Sigmoid colon (tissue), 7 donors: ENCODE results near the gene P4HA1. TPM values are rescaled to one million over a fixed set of nuclear protein-coding genes. Genes with fewer than 3 reads are reported as not detected.

Source experiments
- DNase-seq: peaks from one replicate; pipeline ENCODE4 v3.0.0-alpha.2; 2019
- H3K27ac ChIP-seq, 4 donors: fragments of 200-600 bp; sonication (generic); one replicate each; pipeline ENCODE4 v1.5.1; 2016 to 2019; ENCODE audit warnings: mild to moderate bottlenecking in 1 of 4
- H3K27me3 ChIP-seq, 3 donors: fragments of 200-600 bp; sonication (generic); one replicate each; pipeline ENCODE4 v1.5.1; 2019; ENCODE audit warnings: mild to moderate bottlenecking in 1 of 3
- H3K36me3 ChIP-seq, 4 donors: fragments of 200-600 bp; sonication (generic); one replicate each; pipeline ENCODE4 v1.5.1; 2016 to 2019
- H3K4me1 ChIP-seq, 4 donors: fragments of 200-600 bp; sonication (generic); one replicate each; pipeline ENCODE4 v1.5.1; 2017 to 2019
- H3K4me3 ChIP-seq, 4 donors: fragments of 200-600 bp; sonication (generic); one replicate each; pipeline ENCODE4 v1.5.1; 2017 to 2019; ENCODE audit warnings: mild to moderate bottlenecking in 2 of 4, moderate library complexity in 1 of 4
- H3K9me3 ChIP-seq, 4 donors: fragments of 200-600 bp in 3 of 4; sonication (generic) in 3 of 4; one replicate each; pipeline versions ENCODE4 v1.5.1 to v1.6.1; 2013 to 2019
- EP300 ChIP-seq, 4 donors: sonication (generic); formaldehyde crosslinking; IDR thresholded peaks; one replicate each; pipeline ENCODE4 v1.6.1; 2017; ENCODE audit warnings: antibody characterized with exemption in 4 of 4
- POLR2A ChIP-seq, 2 donors: fragments of 450-650 bp; IDR thresholded peaks; one replicate each; pipeline ENCODE4 v1.6.1; 2016; ENCODE audit warnings: antibody characterized with exemption in 2 of 2, mild to moderate bottlenecking in 2 of 2, moderate library complexity in 2 of 2
- POLR2AphosphoS5 ChIP-seq, 4 donors: sonication (generic); formaldehyde crosslinking; IDR thresholded peaks; one replicate each; pipeline ENCODE4 v1.6.1; 2017; ENCODE audit warnings: antibody characterized with exemption in 4 of 4
- WGBS, 2 donors: extraction: QIAGEN DNeasy Blood & Tissue Kit; methylation state at CpG; one replicate each; pipeline ENCODE4 v1.1.7; 2013; 5-methylcytosine and 5-hydroxymethylcytosine counted together
- intact Hi-C: fragments of 100-400 bp; cut with DNase I; formaldehyde crosslinking; loops from one replicate; pipeline ENCODE4 v1.15.1; 2023
- polyA plus RNA-seq, 3 donors: library from polyadenylated mRNA; stranded (reverse); fragments of 200-250 nt; gene quantifications; one replicate each; pipeline ENCODE4 v1.2.3, GENCODE V29; 2013
- total RNA-seq, 4 donors: library from RNA; depleted of rRNA; stranded (reverse); fragments of >200 nt; gene quantifications; one replicate each; pipeline ENCODE4 v1.1.0, GENCODE V29; 2016
- TF ChIP-seq, protein P1 (sequence below), 4 experiments: fragments of 450-650 bp in 3 of 4; fragments of 200-600 bp in 1 of 4; IDR thresholded peaks; one replicate each; pipeline ENCODE4 v1.5.1; 2016 to 2019; ENCODE audit warnings: antibody characterized with exemption in 4 of 4, mild to moderate bottlenecking in 3 of 4, moderate library complexity in 2 of 4
- donor health status: healthy with polysubstance abuse.
- donor health status: Bipolar disorder and iron deficiency.
- donor health status: healthy.

The P4HA1 gene
- total and polyA plus RNA-seq, 7 donors, result 4.2 to 25.0 (median 15.2) TPM

DNA sequence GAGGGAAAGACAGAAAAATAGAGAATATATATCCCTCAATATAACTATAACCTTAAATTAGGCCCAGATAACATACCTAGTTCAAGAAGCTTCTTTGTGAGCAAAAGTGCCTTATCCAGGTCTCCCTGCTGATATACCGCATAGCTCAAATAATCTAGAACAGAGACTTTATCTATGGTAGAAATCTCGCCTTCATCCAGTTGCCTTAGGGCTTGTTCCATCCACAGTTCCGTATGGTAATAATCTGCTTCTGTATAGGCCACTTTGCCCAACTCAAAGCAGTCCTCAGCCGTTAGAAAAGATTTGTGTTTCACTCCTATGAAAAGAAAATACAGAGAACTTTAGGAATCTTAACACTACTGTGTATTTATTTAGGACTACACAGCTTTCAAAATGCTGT lies 43.4 kb downstream of the P4HA1 start:
- no peak overlapping the region for H3K4me3 ChIP-seq
- intact Hi-C loops, result no loop called here
- no peak for DNase-seq
- H3K27ac ChIP-seq, result no peak overlapping the region
- H3K9me3 ChIP-seq, result no peaks in the 10 kb centered on the region
- H3K27me3 ChIP-seq, result no peaks in the 10 kb centered on the region
- WGBS, 2 donors, result 95 to 97% methylated on average over 4 of the region's 4 CpGs
- peaks cover 0 to 58% (median 10%) of the 10 kb centered on the region in 4 donors for H3K36me3 ChIP-seq
- no peak for TF ChIP-seq EP300 (IDR thresholded peaks at IDR 0.05)
- no peaks in the 10 kb centered on the region for H3K4me1 ChIP-seq

DNA sequence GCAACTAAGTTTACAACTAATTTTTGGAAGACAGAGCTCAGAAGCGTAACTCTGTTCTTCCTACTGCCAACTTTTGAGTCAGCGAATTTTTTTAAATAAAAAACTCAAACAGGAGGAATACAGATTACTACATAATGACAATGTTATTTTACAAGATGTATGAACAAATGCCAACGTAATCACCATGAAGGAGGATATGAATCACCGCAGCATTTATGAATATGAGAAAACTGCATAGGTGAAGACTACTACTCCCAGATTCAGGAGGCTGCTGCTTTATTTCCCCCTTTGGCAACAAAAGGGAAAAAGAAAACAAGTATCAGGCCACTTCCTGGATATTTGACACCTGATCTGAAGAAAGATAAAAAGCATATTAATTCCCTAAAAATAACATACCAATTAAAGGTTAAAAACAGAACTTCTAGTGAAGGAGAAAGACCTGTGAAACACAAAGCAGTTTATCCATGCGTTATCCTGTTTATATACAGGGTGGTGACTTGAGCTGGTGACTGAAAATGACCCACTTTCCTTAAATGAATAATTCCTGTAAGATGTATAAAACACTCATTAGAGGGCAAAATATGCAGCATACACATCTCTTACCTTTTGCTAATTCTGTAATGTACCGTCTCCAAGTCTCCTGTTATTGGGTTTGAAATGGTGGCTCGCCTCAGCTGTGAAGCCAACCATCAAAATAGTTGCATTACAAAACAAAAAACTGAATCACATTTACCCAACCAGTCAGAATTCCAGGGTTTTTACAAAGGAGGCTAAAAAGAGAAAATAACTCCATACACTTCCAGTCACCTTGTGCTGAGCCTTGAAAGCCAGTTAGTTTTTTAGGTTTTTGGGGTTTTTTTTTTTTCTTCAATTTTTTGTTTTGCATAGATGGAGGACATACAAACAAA lies 52.0 kb downstream of the P4HA1 start:
- 84 to 91% methylated on average over 7 of the region's 7 CpGs for WGBS, 2 donors
- peak overlapping the region in 3 of 4 donors; percentile 39 to 53 (median 48) for H3K27ac ChIP-seq
- no peak for TF ChIP-seq EP300 (IDR thresholded peaks at IDR 0.05)
- TF ChIP-seq POLR2AphosphoS5 (IDR thresholded peaks at IDR 0.05), result no peak
- TF ChIP-seq, protein P1, sequence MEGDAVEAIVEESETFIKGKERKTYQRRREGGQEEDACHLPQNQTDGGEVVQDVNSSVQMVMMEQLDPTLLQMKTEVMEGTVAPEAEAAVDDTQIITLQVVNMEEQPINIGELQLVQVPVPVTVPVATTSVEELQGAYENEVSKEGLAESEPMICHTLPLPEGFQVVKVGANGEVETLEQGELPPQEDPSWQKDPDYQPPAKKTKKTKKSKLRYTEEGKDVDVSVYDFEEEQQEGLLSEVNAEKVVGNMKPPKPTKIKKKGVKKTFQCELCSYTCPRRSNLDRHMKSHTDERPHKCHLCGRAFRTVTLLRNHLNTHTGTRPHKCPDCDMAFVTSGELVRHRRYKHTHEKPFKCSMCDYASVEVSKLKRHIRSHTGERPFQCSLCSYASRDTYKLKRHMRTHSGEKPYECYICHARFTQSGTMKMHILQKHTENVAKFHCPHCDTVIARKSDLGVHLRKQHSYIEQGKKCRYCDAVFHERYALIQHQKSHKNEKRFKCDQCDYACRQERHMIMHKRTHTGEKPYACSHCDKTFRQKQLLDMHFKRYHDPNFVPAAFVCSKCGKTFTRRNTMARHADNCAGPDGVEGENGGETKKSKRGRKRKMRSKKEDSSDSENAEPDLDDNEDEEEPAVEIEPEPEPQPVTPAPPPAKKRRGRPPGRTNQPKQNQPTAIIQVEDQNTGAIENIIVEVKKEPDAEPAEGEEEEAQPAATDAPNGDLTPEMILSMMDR (IDR thresholded peaks at IDR 0.05), result no peak
- no peak for TF ChIP-seq POLR2A (IDR thresholded peaks at IDR 0.05)

DNA sequence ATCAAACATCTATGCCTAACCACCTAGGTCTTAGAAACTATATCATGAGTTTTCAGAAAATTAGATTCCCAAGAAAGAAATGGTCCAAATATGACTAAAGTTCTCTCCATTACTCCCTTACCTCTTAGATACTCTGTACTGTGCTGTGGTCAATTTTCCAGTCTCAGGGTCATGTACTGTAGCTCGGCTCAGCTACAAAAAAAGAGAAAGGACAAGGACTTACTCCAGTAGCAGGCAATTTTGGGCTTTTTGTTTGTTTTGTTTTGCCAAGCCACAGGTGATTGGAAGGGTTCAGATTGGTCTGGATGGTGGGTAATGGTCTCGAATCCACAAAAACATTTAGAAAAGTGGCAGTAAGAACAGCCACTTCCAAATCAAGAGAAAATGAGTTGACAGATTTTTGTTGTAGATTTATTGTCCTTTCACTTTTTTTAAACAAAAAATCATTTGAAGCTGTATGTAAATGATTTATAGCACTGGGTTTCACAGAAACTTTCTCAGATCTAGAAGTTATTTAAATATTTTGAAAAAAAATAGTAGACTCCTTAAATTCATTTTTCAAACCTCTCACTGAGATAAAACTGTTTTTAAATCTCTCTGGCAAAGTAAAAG lies 52.8 kb downstream of the P4HA1 start:
- TF ChIP-seq EP300 (IDR thresholded peaks at IDR 0.05), result no peak
- no peak for TF ChIP-seq POLR2A (IDR thresholded peaks at IDR 0.05)
- no peaks in the 10 kb centered on the region for H3K27me3 ChIP-seq
- intact Hi-C loops, result no loop called here
- no peak overlapping the region for H3K4me3 ChIP-seq
- DNase-seq, result no peak
- WGBS, 2 donors, result 87 to 93% methylated on average over 2 of the region's 2 CpGs
- H3K36me3 ChIP-seq, result peaks cover 0 to 13% (median 6%) of the 10 kb centered on the region in 4 donors
- H3K27ac ChIP-seq, result peak overlapping the region in 2 of 4 donors; percentile 39 to 53
- H3K4me1 ChIP-seq, result peaks cover 0 to 4% (median 0%) of the 10 kb centered on the region in 4 donors
- H3K9me3 ChIP-seq, result no peaks in the 10 kb centered on the region

More for the DNA sequence above, 52.0 kb downstream of the P4HA1 start:
- Histone ChIP-seq H3K27me3 (no peaks in the 10 kb centered on the region), H3K4me1 (peaks cover 0 to 4% (median 0%) of the 10 kb centered on the region in 4 donors), H3K36me3 (peaks cover 0 to 14% (median 6%) of the 10 kb centered on the region in 4 donors), H3K9me3 (no peaks in the 10 kb centered on the region), H3K4me3 (no peak overlapping the region)
- DNase-seq, result no peak
- intact Hi-C loops, result no loop called here

DNA sequence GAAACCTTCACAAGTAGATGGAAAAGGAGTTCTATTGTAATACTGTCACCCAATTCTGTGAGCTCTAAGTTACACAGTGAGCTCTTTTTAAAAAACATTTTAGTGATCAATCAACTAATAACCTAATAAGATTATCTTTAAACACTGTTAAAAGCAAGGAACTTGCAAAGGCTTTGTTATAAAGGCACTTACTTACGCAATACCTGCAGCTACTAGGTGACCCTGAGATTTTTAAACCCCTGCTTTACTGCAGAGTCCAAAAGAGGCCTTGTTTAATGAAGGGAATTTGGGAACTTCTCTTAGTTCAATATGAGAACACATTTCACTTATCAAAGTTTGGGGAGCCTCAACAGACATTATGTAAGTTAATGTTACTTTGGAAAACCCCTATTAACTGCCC lies 53.3 kb downstream of the P4HA1 start:
- Histone ChIP-seq H3K27ac (no peak overlapping the region), H3K4me3 (no peak overlapping the region), H3K27me3 (no peaks in the 10 kb centered on the region), H3K9me3 (no peaks in the 10 kb centered on the region), H3K36me3 (peaks cover 0 to 13% (median 6%) of the 10 kb centered on the region in 4 donors), H3K4me1 (peaks cover 0 to 4% (median 0%) of the 10 kb centered on the region in 4 donors)
- TF ChIP-seq POLR2A (IDR thresholded peaks at IDR 0.05), result no peak
- TF ChIP-seq POLR2AphosphoS5 (IDR thresholded peaks at IDR 0.05), result no peak
- TF ChIP-seq, protein P1 (IDR thresholded peaks at IDR 0.05), result no peak
- no peak for TF ChIP-seq EP300 (IDR thresholded peaks at IDR 0.05)
- 97 to 99% methylated on average over 1 of the region's 1 CpG for WGBS, 2 donors
- intact Hi-C loops, result no loop called here
- no peak for DNase-seq

DNA sequence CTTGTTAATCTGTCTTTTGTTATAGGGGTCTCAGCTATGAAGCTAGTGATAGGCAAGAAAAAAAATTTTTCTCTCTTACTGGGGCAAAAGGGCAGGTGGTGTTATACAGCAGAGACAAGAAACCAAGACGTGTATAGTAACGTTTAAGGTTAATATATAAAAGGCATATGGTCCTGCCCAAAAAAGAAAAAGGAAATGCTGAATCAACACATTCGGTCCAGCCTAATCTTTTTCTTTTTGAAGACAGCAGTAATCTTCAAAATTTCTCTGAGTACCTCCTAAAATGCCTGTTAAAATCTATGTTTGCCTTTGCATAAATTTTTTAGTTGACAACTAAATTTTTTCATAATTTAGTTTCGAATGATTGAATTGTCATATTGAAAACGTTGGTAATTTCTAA lies 54.5 kb downstream of the P4HA1 start:
- Histone ChIP-seq H3K9me3 (no peaks in the 10 kb centered on the region), H3K27ac (no peak overlapping the region), H3K4me3 (no peak overlapping the region), H3K27me3 (no peaks in the 10 kb centered on the region), H3K36me3 (peaks cover 0 to 19% (median 6%) of the 10 kb centered on the region in 4 donors), H3K4me1 (peaks cover 0 to 4% (median 0%) of the 10 kb centered on the region in 4 donors)
- intact Hi-C loops, result no loop called here
- no peak for DNase-seq
- WGBS, 2 donors, result 90 to 93% methylated on average over 5 of the region's 5 CpGs
- TF ChIP-seq POLR2AphosphoS5 (IDR thresholded peaks at IDR 0.05), result no peak
- TF ChIP-seq, protein P1 (IDR thresholded peaks at IDR 0.05), result no peak
- no peak for TF ChIP-seq POLR2A (IDR thresholded peaks at IDR 0.05)
- TF ChIP-seq EP300 (IDR thresholded peaks at IDR 0.05), result no peak
